Sigmoid colon (tissue), 3 donors: ENCODE measurements around the gene AKAP7.

Experiments used
- CTCF ChIP-seq, 4 experiments: fragments of 450-650 bp in 3 of 4; fragments of 200-600 bp in 1 of 4; IDR thresholded peaks; one replicate each; pipeline ENCODE4 v1.5.1; 2016 to 2019; ENCODE audit warnings: antibody characterized with exemption in 4 of 4, mild to moderate bottlenecking in 3 of 4, moderate library complexity in 2 of 4
- POLR2A ChIP-seq, 2 donors: fragments of 450-650 bp; IDR thresholded peaks; one replicate each; pipeline ENCODE4 v1.6.1; 2016; ENCODE audit warnings: antibody characterized with exemption in 2 of 2, mild to moderate bottlenecking in 2 of 2, moderate library complexity in 2 of 2

- TF ChIP-seq POLR2A (IDR thresholded peaks at IDR 0.05) (no peak), CTCF (IDR thresholded peaks at IDR 0.05) (no peak)
Observed at GRCh38 chr6:131292145-131292938, 157.1 kb downstream of the AKAP7 start.
